GM12878 (cell line): ENCODE results near the gene CLEC16A.

Experiments
- KLF5 ChIP-seq: fragments of 450-650 bp; IDR thresholded peaks from 2 replicates; pipeline ENCODE4 v1.6.1; 2014; ENCODE audit warnings: mild to moderate bottlenecking; ENCODE audit not compliant: partially characterized antibody
- POLR2A ChIP-seq: IDR thresholded peaks from 2 replicates; pipeline ENCODE4 v1.6.1; 2011; ENCODE audit warnings: low read depth, mild to moderate bottlenecking, low read length
- RCOR1 ChIP-seq: conservative IDR thresholded peaks from 2 replicates; pipeline ENCODE4 v1.6.1; 2012; ENCODE audit warnings: low read depth, low read length, improper control_type of control experiment
- SMC3 ChIP-seq: IDR thresholded peaks from 2 replicates; pipeline ENCODE4 v1.6.1; 2011; ENCODE audit warnings: low read length, improper control_type of control experiment, borderline replicate concordance
- SP1 ChIP-seq: IDR thresholded peaks from one replicate; pipeline ENCODE4 v1.6.1; 2011; ENCODE audit warnings: low read depth, low read length
- SREBF2 ChIP-seq: IDR thresholded peaks from 2 replicates; pipeline ENCODE4 v1.6.1; 2012; ENCODE audit warnings: mild to moderate bottlenecking, low read length
- TF ChIP-seq, protein P1 (sequence below), 3 experiments: IDR thresholded peaks in 2 of 3; conservative IDR thresholded peaks in 1 of 3; 2 replicates each; pipeline ENCODE4 v1.5.1; 2011; ENCODE audit warnings: low read depth in 3 of 3, low read length in 3 of 3, mild to moderate bottlenecking in 3 of 3, control low read depth in 2 of 3, moderate library complexity in 2 of 3, inconsistent platforms in 1 of 3, mixed read lengths in 1 of 3; ENCODE audit not compliant: control insufficient read depth in 2 of 3, insufficient read depth in 1 of 3; ENCODE audit errors: extremely low read depth in 1 of 3

DNA sequence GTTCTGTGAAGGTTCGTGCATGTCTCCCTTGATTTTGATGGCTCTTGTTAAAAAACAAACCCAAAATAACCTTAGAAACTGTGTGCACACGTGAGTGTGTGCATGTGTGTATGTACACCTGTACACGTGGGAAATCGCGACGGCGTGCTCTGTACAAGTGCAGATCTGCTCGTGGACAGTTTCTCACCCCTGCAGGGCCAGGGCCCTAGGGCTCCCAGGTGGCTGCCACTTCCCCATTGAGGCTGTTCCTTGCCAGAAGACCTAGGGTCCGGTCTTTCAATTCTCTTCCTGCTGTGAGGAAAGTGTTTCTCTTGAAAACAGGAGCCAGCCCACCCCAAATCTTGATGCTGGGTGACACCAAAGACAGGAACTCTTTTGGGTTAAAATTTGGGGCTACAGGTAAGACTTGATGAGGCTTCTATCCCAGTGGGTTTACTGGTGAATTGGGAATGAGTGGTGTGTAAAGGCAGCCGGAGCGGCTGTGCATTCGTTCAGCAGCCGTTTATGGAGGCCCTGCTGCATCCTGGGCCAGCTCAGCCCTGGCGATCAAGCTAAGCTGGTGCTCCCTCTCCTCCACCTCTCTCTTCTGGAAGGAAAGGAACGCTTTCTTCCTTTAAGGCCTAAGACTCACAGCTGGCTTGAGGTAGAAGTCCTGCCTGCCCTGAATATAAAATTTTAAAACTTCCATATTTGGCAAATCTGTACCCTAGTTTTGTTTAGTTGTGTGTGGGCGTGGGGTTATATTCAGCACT, 137.9 kb downstream of the CLEC16A start:
- TF ChIP-seq SMC3, result no peak
- TF ChIP-seq POLR2A, result no peak
- TF ChIP-seq, protein P1, sequence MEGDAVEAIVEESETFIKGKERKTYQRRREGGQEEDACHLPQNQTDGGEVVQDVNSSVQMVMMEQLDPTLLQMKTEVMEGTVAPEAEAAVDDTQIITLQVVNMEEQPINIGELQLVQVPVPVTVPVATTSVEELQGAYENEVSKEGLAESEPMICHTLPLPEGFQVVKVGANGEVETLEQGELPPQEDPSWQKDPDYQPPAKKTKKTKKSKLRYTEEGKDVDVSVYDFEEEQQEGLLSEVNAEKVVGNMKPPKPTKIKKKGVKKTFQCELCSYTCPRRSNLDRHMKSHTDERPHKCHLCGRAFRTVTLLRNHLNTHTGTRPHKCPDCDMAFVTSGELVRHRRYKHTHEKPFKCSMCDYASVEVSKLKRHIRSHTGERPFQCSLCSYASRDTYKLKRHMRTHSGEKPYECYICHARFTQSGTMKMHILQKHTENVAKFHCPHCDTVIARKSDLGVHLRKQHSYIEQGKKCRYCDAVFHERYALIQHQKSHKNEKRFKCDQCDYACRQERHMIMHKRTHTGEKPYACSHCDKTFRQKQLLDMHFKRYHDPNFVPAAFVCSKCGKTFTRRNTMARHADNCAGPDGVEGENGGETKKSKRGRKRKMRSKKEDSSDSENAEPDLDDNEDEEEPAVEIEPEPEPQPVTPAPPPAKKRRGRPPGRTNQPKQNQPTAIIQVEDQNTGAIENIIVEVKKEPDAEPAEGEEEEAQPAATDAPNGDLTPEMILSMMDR (IDR thresholded peaks at IDR 0.05 in 2 of 3, conservative IDR thresholded peaks at IDR 0.05 in 1 of 3; ENCODE audit: control insufficient read depth in 2 of 3, extremely low read depth in 1 of 3, insufficient read depth in 1 of 3, low read depth in 3 of 3, low read length in 3 of 3), result no peak
- no peak for TF ChIP-seq SP1
- no peak for TF ChIP-seq KLF5
- TF ChIP-seq SREBF2, result no peak
- no peak for TF ChIP-seq RCOR1
